Suppressor macrophage treated with lipopolysaccharide for 1 hour (primary cell): ENCODE measurements around the gene HIP1.
"Not testable (repeated sequence)": the region's sequence is repeated elsewhere in the genome, so short reads cannot be mapped to it uniquely, and the experiment has no call there.

Experiments
- DNase-seq, 3 donors: peaks; one replicate each; pipeline ENCODE4 v3.0.0-alpha.2; 2020 to 2022

HIP1 gene

DNA sequence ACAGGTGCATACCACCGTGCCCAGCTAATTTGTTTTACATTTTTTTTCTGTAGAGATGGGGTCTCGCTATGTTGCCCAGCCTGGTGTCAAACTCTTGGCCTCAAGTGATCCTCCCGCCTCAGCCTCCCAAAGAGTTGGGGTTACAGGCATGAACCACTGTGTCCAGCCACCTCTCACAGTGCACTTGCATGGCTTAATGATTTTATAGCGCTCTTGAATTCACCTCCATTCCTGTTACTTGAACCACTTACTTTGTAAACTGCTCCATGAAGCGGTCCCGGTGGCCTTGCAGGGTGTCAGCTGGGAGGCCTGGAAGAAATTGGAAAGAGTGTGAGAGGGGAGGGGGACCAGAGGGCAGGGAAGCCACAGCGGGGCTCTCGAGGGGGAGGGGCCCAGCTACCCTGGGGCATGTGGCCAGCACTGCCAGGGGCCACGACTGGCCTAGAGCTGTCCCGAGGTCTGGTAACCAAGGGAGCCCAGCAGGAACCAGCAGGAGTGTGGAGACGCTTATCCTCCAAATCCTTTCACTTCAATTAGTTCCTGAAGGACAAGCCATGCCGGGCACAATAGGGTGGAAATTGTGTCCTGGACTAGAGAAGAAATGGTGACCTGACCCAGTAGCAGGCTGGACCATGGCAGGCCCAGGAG is 170.7 kb downstream of the HIP1 start:
- no peak for DNase-seq

DNA sequence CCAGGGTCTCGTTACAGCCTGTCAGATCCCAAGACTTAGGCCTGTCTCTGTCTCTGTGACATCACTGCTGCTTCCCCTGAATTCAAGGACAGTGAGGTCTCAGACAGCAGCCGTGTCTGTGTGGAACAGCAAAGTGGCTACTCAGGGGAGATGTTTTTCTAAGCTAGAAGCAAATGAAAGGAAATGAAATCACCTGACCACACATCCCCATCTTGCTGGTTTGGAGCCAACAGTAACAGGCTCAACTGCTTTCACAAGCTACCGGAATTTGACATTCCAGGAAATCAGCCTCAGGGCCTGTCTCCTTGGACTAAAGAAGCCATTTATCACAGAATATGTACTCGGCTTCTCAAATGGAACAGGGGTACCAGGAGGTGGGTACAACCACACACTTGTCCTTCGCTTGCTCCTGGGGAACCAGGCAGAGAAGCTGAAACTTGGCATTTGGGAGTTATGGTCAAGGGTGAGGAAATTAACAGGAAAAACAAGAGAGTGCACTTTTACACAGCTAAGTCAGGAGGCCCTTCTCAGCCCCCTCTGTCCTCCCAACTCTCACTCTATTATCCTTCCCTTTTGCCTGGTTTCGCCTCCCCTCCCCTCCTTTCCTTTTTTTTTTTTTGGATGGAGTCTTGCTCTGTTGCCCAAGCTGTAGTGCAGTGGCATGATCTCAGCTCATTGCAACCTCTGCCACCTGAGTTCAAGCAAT is 173.5 kb downstream of the HIP1 start:
- DNase-seq: peak in 2 of 3 donors; percentile 10 to 13

DNA sequence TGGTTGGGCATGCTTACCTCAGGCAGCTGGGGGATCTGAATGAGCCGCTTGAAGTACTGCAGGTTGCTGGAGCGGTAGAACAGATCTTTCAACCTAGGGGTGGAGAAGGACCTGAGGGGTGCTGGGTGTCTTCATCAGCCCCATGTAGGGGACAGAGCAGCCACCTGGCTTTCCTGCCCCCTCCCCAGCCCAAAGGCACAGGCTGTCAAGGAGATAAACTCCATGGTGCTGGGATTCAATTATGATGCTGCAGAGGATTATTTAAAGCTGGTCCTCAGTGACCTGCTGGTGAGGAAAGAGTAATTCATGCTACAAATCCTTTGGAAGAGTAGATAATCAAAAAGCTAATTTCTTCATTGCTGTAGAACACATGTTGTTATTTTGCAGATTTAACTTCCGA is 175.6 kb downstream of the HIP1 start:
- no peak for DNase-seq

DNA sequence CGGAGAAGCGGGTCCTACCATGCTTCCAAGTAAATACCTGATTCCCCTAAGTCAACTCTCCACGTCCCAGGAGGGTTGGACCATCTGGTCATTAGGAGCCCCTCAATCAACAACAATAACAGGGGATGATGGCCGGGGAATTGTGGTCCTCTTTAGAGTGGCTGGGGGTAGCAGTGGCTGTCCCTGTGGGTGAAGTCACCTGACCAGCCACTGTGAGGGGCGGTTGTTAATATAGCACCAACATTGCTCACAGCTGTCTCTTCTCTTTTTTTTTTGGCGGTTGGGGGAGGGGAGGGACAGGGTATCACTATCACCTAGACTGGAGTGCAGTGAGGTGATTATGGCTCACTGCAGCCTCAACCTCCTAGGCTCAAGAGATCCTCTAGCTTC is 178.8 kb downstream of the HIP1 start:
- no peak for DNase-seq

DNA sequence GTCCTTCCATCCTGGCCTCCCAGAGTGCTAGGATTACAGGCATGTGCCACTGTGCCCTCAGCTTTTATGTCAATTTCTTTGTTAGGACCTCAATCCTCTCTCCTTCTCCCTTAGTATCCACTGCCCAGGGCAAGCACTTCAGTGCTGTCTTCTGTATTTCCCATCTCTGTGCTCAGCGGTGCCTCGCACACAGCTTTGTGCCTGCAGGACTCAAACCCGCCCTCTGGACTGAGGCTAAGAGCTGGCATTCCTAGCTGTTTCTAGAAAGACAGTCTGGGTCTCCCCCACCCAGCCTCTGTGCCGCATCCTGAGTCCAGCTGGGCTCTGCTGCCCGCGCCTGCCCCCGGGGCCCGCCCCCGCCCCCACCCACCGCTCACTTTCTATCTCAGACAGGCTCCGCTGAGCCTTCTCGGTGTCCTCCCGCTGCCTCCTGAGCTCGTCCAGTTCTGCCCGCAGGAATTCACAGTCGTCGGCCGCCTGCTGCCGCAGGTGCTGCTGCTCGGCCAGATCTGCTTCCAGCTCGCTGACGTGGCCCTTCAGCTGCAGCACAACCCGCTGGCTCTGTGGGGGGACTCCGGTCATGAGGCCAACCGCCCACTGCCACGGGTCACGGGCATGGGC is 179.3 kb downstream of the HIP1 start:
- DNase-seq: no peak

DNA sequence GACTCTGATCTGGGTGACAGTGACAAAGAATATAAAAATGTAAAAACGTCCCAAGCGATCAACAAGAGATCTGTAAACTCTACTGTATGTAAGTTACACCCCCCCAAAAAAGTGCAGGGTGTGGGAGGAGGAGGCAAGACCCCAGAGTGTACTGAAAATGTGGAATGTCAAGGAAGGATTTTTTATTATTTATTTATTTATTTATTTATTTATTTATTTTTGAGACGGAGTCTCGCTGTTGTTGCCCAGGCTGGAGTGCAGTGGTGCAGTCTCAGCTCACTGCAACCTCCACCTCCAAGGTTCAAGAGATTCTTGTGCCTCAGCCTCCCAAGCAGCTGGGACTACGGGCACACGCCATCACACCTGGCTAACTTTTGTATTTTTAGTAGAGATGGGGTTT is 181.9 kb downstream of the HIP1 start:
- not testable (repeated sequence) for DNase-seq

DNA sequence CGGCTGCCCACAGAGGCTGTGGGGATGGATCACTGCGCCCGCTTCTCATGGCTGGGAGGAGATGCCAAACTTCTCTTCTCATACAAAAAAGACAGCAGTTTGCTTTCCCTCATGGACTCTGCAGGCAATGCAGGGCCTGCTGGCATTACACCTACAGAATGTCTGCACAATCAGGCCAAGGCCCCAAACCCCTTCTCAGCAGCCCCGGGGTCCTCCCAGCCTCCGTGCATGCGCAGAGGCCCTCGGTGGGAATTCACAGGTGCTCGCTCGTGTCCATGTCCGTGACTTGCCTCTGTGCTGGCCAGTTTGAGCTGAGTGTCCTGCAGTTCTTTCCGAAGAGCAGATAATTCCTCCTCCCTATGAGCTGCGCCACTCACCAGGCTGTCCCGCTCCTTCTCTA is 183.0 kb downstream of the HIP1 start:
- DNase-seq: no peak

DNA sequence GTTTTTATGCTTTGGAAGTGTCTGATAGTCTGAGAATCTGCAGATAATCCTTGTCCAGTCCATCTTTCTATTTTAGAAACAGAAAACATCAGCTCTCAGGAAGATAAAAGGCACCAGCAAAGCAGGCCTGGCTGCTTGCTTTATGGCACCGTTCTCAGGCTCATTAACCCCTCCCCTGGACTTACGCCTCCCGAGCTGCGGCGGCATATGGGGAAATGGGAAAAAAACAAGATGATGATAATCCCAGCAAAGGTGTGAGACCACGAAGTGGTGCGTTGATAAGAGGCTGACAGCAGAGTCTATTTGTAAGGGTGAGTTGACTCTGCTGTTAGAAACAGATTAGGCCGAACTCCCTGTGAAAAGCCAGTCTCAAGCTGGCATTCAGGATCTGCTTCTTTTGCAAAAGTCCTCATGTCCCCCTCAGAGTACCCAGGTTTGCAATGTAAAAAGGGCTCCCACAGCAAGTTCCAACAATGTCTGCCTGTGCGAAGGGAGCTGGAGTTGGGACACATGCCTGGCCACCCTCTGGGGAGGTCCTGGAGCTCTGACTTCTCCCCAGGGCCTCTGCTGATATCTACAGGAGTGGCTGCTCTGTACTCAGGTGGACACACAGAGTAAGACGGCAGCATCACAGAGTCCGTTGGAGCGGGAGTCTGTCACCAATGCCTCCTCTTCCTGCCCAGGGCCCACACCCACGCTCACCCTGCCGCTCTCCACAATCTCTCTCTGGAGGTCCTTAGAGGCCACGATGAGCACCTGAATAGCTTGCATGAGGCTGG is 192.3 kb downstream of the HIP1 start:
- DNase-seq: no peak

DNA sequence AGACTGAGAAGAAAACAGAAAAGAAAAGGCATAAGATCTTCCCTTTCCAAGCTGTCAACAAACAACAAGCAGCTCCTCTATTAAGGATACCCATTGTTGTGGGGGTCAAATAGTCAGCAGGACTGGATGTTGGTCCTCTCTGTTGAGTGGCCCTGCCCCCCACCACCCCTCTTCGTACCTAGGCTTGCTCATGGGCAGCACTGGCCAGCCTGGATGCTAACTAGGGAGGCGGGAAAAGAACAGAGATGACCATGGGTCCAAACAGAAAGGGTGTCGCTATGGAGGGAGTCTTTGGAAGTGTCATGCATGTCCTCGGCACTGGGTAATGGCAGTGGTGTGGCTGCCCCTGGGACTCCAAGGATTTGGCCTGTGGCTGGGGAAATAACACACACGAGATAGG is 201.0 kb downstream of the HIP1 start:
- no peak for DNase-seq

DNA sequence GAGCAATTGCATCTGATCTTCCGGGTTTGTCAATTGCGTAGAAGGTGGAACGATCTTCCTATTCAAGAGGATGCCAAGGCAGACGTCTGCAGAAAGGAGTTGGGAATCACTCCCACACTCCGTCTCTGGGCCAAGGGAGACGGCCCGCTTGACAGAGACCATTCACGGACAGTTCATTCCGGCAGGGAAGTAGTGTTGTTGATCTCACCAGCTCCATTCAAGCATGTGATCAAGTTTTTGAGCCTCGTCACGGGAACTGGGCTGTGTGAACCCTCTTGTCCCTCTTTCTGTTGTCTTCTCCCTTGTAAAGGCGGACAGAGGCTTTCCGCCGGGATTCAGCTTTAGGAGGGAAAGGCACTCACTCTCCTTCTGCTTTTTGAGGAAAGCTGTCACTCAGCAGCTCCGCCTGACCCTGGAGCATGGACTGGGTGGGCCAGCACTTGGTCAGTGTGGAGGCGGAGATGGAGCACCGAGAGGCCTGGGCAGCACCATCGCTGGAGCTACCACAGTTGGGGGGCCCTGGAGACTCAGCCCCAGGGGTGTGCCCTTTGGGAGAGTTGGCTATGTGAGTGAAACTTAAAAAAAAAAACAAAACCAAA is 201.7 kb downstream of the HIP1 start:
- no peak for DNase-seq

DNA sequence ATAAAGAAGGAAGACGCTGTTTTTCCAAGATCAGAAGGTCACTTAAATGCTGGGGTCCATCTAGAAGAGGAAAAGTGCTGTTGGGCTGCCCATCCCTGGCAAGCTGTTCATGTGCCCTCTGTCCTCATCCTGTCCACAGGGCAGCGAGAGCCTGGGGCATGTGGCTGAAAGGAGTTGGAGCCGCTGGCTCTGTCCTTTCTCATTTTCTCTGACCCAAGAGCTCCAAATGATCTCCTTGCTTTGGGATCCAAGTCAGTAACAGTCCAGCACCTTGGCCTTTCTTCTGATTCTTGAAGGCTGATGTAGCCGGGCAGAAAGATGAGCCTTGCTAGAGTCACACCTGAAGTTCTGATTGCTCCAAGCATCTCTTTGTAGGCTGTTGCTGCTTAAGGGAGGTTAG is 202.2 kb downstream of the HIP1 start:
- DNase-seq: no peak

DNA sequence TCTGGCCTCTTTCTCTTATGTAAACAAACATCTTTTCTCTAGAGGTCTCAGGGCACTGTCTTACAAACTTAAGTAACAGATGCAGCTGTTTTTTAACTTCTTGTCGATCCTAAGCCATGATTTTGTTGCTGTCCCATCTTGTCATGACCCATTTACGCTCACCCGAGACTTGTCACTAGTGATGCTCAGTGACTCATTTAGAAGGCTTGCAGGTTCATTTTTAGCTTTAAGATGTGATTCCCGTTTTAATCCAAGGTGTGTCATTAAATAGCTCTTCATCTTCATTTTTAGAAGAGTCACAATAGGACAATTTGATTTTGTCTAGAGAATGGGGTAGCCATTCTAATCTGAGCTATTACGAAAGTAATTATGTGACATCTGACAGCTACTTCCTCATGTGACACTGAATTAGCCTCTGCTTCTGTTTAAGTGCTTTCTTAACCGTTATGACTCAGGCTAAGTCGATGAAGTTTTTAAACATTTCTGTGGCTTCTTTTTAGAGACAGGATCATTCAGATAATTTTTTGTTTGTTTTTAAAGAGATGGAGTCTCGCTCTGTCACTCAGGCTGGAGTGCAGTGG is 203.9 kb downstream of the HIP1 start:
- DNase-seq: peak; percentile 67 to 91 (median 90)

DNA sequence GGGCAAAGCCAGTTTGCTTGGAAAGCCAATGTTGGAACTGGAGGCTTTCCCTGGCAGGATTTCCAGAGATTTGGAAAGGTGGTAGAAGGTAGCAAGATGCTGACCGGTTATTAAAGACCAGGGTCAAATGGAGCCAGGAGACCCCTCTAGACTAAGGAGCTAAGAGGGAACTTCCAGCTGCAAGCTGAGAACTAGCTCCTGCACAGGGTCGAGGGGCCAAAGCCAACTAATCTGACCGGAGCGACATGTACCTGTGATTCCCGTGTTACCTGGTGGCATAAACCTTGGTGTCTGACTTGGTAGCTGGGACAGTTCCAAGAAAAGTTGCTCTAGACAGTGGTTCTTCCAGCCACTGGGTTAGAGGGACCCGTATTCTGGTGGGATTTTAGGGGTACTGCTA is 204.8 kb downstream of the HIP1 start:
- DNase-seq: no peak

DNA sequence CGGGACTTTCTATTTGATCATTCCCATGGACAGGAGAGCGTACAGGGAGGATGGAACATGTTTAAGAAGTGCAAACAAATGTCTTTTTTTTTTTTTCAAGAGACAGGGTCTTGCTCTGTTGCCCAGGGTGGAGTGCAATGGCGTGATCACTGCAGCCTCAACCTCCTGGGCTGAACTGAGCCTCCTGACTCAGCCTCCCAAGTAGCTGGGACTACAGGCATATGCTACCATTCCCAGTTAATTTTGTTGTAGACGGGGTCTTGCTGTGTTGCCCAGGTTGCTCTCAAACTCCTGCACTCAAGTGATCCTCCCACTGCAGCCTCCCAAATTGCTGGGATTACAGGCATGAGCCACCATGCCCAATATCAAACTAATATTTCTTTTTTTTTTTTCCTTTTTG is 206.1 kb downstream of the HIP1 start:
- no peak for DNase-seq

DNA sequence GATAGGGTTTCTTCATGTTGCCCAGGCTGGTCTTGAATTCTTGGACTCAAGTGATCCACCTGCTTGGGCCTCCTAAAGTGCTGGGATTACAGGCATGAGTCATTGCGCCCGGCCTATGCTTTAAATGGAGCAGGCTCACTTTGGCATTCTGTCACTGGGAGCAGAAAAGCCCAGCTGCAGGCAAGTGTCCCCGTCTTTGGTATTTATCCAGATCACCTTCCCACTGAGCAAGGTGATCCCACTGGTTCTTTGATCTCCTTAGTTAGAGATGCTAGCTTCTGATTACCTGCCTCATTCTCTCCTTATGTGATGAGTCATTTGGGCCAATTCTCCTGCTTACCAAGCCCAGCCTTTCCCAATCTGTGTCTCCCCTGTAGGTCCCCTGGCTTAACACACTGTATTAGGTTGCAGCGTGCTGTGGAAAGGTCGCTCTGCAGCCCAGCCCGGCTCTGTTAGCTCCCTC is 207.4 kb downstream of the HIP1 start:
- DNase-seq: no peak

DNA sequence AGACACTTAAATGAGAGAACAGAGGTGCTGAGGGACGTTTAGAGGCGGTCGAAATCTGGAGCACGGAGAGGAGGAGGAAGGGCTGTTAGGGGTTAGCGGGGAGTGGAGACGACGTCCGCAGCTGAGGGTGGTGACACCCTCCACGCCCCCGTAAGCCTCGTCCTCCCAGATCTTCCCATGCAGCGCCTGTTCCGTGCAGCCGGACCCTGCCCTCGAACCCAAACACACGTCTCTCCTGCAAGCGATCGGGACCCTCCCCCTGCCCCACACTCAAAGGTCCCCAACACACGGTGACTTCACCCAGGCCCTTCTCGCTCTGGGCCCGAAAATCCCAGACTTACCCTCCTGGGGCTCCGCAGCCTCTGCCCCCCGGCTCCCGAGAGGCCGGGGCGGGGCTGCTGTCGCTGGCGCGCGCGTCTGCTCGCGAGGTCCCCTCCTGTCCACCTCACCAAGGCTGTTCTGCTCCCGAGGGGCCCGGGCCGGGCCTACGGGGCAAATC is 211.5 kb downstream of the HIP1 start:
- DNase-seq: peak; percentile 15 to 35 (median 18)

DNA sequence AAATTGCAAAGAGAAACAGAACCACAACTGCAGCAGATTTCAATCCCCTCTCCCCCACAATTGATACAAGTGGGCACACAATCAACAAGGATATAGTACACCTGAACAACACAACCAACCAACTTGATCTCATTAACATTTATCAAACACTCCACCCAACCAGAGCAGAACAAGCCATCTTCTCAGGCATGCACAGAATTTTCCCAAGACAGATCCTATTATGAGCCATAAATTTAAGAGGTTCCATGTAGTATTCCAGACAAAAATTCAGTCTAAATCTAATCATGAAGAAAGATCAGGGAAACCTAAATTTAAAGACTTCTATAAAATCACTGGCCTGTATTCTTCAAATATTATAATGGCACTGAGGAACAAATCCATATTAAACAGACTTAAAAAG is 217.0 kb downstream of the HIP1 start:
- not testable (repeated sequence) for DNase-seq

DNA sequence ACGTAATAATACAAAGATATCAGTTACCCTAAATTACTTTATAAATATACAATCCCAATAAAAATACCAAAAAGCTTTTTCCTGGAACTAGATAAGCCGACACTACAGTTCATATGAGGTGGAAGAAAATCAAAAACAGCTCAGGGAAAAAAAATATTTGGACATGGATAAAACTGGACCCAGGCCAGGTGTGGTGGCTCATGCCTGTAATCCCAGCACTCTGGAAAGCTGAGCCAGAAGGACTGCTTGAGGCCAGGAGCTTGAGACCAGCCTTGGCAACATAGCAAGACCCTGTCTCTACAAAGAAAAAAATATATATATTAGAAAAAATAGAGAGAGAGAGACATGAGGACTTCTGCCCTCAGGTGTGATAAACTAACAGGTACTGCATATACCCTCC is 219.9 kb downstream of the HIP1 start:
- not testable (repeated sequence) for DNase-seq

DNA sequence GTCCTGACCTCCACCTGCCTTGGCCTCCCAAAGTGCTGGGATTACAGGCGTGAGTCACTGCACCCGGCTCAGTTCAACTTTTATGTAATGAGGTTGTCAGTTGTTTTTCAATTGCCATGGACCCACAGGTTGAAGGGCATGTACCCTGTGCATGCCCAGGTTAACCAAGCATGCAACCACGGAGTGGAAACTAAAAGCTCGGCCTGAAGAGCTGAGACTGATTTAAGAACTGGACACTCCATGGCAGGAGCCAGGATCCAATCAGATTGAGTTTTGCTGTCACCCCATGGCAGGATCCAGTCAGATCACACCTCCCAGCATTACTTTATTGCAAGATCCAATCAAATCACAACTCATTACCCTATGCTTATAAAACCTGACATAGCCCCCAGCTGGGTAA is 229.7 kb downstream of the HIP1 start:
- DNase-seq: not testable (repeated sequence)

DNA sequence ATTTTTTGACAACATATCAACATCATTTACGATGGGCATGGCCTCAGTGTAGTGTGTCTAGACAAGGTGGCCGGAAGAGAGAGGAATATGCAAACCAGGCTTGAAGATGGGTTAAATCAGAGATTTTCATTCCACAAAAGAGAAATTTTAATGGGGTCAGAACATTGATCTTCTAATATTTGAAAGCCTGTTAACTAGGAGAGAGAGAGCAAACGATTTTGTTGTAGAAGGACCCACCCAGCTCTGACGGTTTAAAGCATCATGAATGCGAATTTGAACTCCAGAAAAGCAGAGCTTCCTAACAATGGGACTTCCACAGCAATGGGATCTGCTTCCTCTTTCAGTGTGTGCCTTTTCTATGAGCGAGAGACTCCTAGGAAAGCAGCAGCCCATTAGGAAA is 246.7 kb downstream of the HIP1 start, which contains the start of gene SPDYE5:
TSS of gene SPDYE5 (plus strand) at position 301 of the 400 bp plus-strand sequence. CDS start 1,728 bp downstream, outside the sequence.
- not testable (repeated sequence) for DNase-seq

DNA sequence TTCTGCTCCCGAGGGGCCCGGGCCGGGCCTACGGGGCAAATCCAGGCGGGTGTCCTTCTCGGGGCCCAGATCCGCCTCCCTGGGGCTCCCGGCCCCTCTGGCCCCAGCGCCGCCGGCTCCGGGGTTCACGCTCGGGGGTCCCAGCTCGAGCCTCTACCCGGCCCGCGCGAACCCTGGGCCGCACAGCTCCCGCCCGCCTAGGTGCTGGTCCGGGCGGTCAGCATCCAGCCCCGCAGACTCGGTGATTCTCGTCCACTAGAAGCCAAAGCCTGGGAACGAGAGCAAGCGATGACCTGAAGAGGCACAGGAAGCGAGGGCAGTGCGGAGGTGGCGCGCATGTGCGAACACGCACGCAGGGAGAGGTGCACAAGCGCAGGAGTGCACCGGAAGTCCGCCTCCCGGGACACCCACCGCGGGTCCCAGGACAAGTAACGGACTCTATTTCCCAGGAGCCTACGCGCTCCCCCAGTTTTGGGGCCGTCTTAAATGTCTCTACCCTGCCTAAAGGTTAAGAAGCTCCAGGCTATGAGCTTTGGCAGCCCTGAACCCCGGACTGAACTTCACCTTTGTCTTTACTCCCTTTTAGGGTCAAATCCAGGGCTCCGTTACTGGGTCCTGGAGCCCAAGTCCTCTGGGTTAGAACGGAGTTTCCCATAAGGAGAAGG is 252.6 kb downstream of the HIP1 start, which contains the start of gene POM121C:
TSS of gene POM121C (minus strand) at position 321 of the 665 bp plus-strand sequence. CDS start 44,803 bp downstream, outside the sequence.
- peak; percentile 58 to 75 (median 72) for DNase-seq
